Measurements from ENCODE around the gene SAMD14.

SAMD14 gene

DNA sequence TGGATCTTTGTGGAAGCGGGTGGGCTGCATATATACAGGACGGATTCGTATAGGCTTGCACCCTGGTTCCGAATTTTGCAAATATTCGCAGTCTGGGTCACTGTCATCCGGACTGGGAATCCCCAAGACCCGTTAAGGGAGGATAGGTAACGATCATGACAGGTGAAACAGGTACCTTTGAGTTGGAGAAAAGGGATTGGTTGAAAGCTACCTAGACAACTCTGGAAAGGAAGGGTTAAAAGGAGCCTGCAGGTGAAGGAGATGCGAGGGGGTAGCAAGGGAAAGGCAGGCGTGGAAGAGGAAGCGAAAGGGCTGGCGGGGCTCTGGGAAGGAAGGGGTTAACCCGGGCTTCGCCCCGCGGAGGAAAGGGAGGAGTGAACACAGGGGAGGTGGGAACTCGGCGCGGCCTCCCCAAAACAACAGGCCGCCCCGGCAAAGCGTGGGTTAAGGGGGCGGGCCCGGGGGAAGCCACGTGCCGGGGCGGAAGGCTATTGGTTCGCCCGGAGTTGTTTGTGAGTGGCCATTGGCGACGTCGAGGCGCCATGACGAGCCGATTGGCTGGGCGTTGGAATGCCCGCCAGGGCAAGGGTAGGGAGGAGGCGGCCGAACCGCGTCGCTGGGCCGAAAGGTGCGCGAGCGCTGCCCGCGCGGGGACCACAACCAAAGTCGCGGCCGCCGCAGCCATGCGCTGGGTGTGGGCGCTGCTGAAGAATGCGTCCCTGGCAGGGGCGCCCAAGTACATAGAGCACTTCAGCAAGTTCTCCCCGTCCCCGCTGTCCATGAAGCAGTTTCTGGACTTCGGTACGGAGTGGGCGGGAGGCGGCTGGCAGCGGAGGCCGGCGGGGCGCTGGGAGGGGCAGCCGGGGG, 35.0 kb downstream of the SAMD14 start, which contains the start of gene PDK2:
PDK2 (plus strand) TSS at position 599 of the 867 bp plus-strand sequence; CDS start at position 684, 85 bp downstream.
- DNase-seq = peak; percentile 94

DNA sequence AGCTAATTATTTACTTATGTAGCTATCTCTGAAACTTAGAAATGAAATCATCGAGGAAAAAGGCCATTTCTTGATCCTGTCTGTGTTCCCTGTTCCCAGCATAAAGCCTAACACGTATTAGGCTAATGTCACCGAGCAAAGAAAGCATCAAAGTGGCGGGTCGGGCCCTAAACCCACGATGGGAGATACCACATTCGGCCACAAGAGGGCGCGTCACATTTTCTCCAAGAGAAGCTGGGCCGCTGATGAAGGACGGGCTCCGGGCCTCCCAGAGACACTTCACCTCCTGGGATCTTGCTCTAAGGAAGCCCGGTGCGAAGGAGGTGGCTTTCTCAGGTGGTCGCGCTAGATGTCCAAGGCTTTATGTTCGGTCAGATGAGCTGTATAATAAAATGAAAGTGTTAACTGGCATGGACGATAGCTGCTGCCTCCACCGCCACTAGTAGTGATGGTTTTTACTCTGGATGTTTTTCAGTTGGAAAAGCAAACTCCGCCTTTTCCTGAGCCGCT, 35.7 kb downstream of the SAMD14 start:
- peak; percentile 66 to 99 for DNase-seq

GRCh38 chr17:50093807-50094206, 36.2 kb downstream of the SAMD14 start:
- DNase-seq = no peak

DNA sequence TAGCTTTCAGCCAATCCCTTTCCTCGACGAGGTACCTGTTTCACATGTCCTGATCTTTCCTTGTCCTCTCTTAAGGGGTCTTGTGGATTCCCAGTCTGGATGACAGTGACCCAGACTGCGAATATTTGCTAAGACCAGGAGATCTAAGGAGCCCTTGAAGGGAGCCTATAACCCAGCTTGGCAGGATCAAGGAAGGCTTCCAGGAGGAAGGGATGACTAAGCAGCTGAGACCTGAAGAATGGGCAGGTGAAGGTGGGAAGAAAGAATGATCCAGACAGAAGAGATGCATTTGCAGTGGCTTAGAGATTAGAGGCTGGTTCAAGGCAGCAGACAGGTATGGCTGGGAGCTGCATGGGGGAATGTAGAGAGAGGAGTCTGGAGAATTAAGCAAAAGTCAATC, 36.7 kb downstream of the SAMD14 start:
- DNase-seq = no peak

DNA sequence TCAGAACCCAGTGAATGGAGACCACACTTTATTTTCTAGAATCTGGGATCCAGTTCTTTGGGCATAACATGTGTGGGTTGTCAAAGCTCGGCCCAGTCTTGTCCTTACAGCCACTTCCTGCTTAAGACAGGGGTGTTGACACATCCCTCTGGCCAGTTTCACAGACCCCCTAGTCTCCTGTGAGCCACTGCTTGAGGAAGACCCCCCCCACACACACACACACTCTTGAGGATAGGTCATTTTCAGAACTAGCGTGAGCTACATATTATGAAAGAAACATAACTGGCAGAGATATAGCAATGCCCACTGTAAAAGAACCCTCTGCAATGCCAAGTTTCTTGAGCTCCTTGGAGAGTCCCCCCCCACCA, 38.1 kb downstream of the SAMD14 start:
- DNase-seq = no peak

DNA sequence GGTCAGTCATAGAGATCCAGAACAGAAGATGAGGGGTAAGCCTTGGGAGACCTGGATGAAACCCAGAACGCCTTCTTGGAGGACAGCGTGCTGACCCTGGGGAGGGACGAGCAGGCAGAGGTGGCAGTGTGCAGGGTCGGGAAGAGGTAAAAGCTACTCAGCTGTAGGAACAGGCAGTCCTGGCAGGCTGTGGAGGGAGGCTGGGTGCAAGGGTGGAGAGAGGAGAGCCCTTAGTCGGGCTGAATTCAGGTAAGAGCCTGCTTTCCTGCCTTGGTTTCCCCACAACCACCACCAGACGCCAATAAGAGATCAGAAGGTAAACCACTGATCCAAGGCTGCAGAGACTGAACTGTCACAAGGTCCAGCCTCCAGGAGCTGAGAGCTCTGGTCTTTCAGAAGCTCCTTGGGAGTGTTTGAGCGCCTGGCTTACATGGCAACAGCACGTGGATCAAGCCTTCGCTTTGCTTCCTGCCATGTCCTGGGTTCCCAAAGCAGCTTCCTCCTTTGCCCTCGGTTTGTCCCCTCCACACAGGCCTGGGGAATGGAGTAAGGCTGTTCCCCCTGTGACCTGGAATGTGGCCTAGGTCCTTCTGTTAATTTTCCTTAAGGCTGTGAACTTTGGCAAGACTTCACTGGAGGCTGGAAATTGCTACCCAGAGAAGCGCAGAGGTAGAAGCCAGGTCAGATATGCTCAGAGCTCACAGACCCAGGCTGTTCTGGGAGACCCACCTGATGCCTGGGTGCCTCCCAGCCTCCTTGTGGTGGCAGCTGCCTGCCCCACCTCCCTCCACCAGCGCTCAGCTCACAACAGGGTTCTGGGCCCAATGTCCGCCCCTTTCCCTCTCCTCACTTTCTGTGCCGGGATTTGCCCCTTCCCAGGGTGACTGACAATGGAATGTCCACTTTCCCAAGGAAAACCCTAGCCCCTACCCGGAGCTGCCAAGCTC, 38.7 kb downstream of the SAMD14 start:
- no peak for DNase-seq

GRCh38 chr17:50090071-50090470, 39.9 kb downstream of the SAMD14 start:
- DNase-seq = no peak

DNA sequence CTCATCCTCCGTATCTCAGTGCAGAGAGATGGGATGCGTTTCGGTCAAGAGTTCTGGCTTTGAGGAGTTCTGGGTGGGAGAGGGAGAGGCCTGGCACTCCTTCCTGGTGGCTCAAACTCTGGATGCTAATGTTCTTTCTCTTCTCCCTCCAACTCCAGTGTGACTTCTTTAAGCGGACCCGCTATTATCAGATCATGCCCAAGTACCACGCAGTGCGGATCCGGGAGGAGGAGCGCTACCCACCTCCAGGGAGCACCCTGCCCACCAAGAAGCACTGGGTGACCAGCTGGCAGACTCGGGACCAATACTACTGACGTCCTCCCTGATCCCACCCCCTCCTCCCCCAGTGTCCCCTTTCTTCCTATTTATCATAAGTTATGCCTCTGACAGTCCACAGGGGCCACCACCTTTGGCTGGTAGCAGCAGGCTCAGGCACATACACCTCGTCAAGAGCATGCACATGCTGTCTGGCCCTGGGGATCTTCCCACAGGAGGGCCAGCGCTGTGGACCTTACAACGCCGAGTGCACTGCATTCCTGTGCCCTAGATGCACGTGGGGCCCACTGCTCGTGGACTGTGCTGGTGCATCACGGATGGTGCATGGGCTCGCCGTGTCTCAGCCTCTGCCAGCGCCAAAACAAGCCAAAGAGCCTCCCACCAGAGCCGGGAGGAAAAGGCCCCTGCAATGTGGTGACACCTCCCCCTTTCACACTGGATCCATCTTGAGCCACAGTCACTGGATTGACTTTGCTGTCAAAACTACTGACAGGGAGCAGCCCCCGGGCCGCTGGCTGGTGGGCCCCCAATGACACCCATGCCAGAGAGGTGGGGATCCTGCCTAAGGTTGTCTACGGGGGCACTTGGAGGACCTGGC, 40.8 kb downstream of the SAMD14 start:
- no peak for DNase-seq

GRCh38 chr17:50087912-50088405, 42.0 kb downstream of the SAMD14 start:
- no peak for DNase-seq

DNA sequence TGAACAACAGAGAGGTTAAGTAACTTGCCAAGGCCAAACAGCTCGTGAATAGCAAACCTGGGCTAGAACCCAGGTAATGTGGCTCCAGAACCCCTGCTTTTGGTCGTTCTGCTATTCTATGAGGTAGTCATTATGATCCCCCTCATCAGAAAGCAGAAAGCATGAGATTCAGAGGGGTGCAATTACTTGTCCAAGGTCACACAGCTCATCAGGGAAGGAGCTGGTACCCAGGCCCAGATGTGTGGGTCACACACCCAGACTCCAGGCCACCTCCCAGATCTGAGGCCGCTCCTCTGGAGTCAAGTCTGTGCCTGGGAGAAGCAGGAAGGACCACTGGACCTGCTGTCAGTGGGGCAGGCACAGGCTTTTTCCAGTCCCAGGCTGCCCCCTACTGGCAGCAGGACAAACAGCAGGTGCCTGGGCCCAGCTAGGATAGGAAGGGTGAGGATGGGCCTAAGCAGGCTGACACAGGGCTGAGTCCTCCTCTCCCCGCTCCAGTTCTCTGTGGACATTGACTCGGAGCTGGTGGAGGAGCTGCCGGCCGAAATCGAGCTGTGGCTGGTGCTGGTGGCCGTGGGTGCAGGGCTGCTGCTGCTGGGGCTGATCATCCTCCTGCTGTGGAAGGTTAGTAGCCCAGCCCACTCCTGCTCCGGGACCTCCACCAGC, 42.6 kb downstream of the SAMD14 start:
- peak; percentile 52 to 86 for DNase-seq

DNA sequence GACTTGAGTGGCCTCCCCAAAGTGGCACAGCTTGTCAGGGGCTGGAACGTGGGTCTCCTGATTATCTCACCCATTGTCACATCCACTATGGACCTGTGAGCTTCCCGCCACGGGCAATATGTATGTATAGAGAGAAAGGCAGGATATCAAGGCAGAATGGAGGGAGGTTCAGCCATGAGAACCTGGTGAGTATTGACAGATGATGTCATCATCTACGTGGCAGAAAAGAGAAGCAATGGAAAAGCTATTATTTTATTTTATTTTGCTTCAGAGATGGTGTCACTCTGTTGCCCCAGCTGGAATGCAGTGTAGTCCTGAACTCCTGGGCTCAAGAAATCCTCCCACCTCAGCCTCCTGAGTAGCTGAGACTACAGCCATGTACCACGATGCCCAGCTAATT, 48.2 kb downstream of the SAMD14 start:
- DNase-seq = no peak

- DNase-seq = no peak
Measured at GRCh38 chr17:50080827-50081226, 49.1 kb downstream of the SAMD14 start.

- no peak for DNase-seq
Measured at GRCh38 chr17:50080096-50080480, 49.9 kb downstream of the SAMD14 start.

GRCh38 chr17:50079334-50080095, 50.4 kb downstream of the SAMD14 start:
- no peak for DNase-seq

DNA sequence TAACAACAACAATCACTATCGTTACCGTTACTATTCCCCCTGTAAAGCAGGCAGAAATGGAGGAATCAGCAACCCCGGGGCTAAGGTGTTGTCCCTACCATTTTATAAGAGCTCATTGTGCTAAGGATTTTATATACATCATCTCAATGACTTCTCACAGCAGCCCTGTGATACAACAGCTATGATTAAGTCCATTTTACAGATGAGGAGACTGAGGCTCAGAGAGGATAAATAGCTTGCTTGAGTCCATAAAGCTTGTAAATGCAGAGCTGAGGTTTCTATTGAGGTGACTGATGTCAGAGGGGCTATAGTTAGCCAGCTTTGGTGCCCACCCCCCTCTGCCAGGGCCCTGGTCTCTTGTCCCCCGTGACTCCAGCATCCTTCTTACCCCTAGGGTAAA, 51.5 kb downstream of the SAMD14 start:
- no peak for DNase-seq

DNA sequence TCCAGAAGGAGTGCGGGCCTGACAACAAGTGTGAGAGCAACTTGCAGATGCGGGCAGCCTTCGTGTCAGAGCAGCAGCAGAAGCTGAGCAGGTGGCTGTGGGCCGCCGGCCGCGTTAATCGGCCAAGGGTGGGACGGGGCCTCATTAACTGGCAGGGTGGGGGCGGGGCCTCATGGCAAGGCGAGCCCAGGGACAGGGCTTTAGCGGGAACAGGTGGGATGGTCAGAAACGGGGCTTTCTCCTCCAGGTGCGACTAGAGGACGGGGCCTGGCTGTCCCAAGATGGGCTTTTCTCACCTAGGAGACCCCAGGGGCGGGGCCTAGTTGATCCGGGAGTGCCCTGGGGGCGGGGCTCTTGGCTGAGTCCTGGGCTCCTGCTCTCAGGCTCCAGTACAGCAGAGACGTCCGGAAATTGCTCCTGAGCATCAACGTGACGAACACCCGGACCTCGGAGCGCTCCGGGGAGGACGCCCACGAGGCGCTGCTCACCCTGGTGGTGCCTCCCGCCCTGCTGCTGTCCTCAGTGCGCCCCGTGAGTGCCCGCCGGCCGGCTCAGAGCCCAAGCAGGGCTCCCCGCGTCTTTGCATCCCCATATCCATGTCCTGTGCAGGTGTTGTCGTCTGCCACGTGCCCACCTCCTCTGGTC, 53.2 kb downstream of the SAMD14 start:
- DNase-seq = no peak

- no peak for DNase-seq
Measured at GRCh38 chr17:50076221-50076590, 53.8 kb downstream of the SAMD14 start.

DNA sequence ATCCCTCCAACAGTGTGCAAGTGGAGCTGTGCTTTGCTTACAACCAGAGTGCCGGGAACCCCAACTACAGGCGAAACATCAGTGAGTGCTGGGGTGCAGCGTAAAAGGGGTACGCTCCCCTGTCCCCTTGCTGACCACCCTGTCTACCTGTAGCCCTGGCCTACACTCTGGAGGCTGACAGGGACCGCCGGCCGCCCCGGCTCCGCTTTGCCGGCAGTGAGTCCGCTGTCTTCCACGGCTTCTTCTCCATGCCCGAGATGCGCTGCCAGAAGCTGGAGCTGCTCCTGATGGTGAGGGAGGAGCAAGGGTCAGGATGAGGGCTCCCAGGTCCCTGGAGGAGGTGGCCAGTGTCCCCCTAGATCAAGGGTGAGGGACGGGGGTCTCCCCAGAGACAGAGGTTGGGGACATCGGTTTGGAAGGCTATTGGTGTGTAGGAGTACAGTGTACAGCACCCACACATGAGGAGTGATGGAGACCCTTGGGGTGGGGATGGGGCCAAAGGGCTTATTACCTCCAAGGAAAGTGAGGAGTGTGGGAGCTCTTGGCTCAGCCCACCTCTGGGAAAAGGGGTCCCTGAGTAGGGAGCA, 54.4 kb downstream of the SAMD14 start:
- DNase-seq = no peak

GRCh38 chr17:50074227-50074626, 55.7 kb downstream of the SAMD14 start:
- no peak for DNase-seq

DNA sequence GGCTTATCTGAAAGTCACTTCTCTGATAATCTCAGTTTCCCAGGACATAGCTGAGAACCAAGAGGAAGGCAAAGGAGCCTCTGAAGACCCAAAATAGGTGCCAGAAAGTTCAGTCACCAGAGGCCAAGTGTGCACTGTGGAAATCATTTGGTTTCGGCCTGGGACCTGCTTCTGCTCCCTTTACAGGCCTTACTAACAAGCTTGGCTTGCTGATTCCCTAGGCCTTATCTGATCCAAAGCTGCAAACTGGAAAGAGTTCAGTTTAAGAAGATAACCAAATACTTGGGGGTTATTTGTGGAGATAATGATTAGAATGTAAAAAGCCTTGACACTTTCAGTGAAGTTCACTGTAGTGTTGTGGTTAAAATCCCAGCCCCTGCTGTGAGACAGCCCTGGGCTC, 57.0 kb downstream of the SAMD14 start:
- no peak for DNase-seq

Measured in inflammatory macrophage treated with lipopolysaccharide for 1 hour (primary cell).